IMR-90 (cell line): ENCODE measurements around the gene ATP11A. TPM values are rescaled to one million over a fixed set of nuclear protein-coding genes. Genes with fewer than 3 reads are reported as not detected.

Source experiments
- ATAC-seq: fragments of 200-7000 bp; cut with Tn5 transposase; 2 replicates; pipeline ENCODE4 v1.9.1; 2020; ENCODE audit warnings: low read depth, mild to moderate bottlenecking, moderate library complexity
- BruUV-seq: library from RNA; stranded (reverse); fragments of 400-500 nt; replicated peaks from 2 replicates; lab custom pipeline; 2021; lab: Mats Ljungman, UMichigan
- CTCF ChIA-PET: fragments of 300-600 bp; formaldehyde crosslinking; extraction: SDS; loops from one replicate; lab custom pipeline; 2021; ENCODE audit warnings: antibody characterized with exemption; lab: Yijun Ruan, JAX
- POLR2A ChIA-PET: fragments of 300-600 bp; sonication (Branson Sonifier 250); formaldehyde crosslinking; loops from one replicate; lab custom pipeline; 2022; ENCODE audit warnings: antibody characterized with exemption; ENCODE audit not compliant: unreplicated experiment; lab: Charles Lee
- DNase-seq: peaks from one replicate; pipeline ENCODE4 v3.0.0; 2013
- H2AFZ ChIP-seq: replicated peaks from 2 replicates; pipeline ENCODE3; 2013; ENCODE audit warnings: low read length, mild to moderate bottlenecking; ENCODE audit not compliant: poor library complexity
- H2AK5ac ChIP-seq: 2 replicates; pipeline ENCODE4 v1.6.1; 2013; ENCODE audit warnings: low read depth, low read length, inconsistent platforms
- H2AK9ac ChIP-seq: replicated peaks from 2 replicates; pipeline ENCODE3; 2013; ENCODE audit warnings: mild to moderate bottlenecking, low read depth, low read length, moderate library complexity; ENCODE audit not compliant: poor library complexity
- H2BK120ac ChIP-seq: 2 replicates; pipeline ENCODE4 v1.6.1; 2013; ENCODE audit warnings: low read depth, low read length, inconsistent platforms
- H2BK15ac ChIP-seq: 3 replicates; pipeline ENCODE4 v1.6.1; 2013; ENCODE audit warnings: low read depth, low read length, inconsistent platforms
- H2BK20ac ChIP-seq: 2 replicates; pipeline ENCODE4 v1.6.1; 2013; ENCODE audit warnings: low read depth, mild to moderate bottlenecking, inconsistent platforms, low read length, moderate library complexity
- H2BK5ac ChIP-seq: 2 replicates; pipeline ENCODE4 v1.6.1; 2013; ENCODE audit warnings: mild to moderate bottlenecking, low read depth, low read length, inconsistent platforms; ENCODE audit not compliant: poor library complexity, severe bottlenecking
- H3K14ac ChIP-seq: replicated peaks from 2 replicates; pipeline ENCODE4 v1.6.1; 2013; ENCODE audit warnings: low read depth, low read length, inconsistent platforms
- H3K18ac ChIP-seq: 2 replicates; pipeline ENCODE4 v1.6.1; 2013; ENCODE audit warnings: low read depth, low read length, control low read depth
- H3K23ac ChIP-seq: 2 replicates; pipeline ENCODE4 v1.6.1; 2013; ENCODE audit warnings: low read depth, low read length, inconsistent platforms
- H3K27ac ChIP-seq: 2 replicates; pipeline ENCODE4 v1.5.1; 2013; ENCODE audit warnings: mild to moderate bottlenecking, control low read depth, low read length; ENCODE audit not compliant: insufficient read depth
- H3K27me3 ChIP-seq: 2 replicates; pipeline ENCODE4 v1.6.1; 2013; ENCODE audit warnings: low read length; ENCODE audit not compliant: control insufficient read depth, insufficient read depth
- H3K36me3 ChIP-seq: 2 replicates; pipeline ENCODE4 v1.6.1; 2013; ENCODE audit warnings: low read length, mixed read lengths; ENCODE audit not compliant: control insufficient read depth, insufficient read depth
- H3K4ac ChIP-seq: 2 replicates; pipeline ENCODE4 v1.6.1; 2013; ENCODE audit warnings: low read depth, low read length, inconsistent platforms
- H3K4me1 ChIP-seq: 2 replicates; pipeline ENCODE4 v1.6.1; 2013; ENCODE audit warnings: low read length, mixed read lengths; ENCODE audit not compliant: control insufficient read depth, insufficient read depth
- H3K4me2 ChIP-seq: 2 replicates; pipeline ENCODE4 v1.6.1; 2013; ENCODE audit warnings: low read depth, mild to moderate bottlenecking, control low read depth, low read length, moderate library complexity
- H3K4me3 ChIP-seq: 2 replicates; pipeline ENCODE4 v1.5.1; 2013; ENCODE audit warnings: low read depth, mild to moderate bottlenecking, control low read depth, low read length, moderate library complexity; ENCODE audit not compliant: insufficient read depth
- H3K56ac ChIP-seq: 2 replicates; pipeline ENCODE4 v1.6.1; 2013; ENCODE audit warnings: low read length, inconsistent platforms; ENCODE audit not compliant: insufficient read depth; ENCODE audit errors: extremely low read depth
- H3K79me1 ChIP-seq, 2 experiments: 2 replicates each; pipeline ENCODE4 v1.6.1; 2013; ENCODE audit warnings: low read length in 2 of 2, inconsistent platforms in 1 of 2, low read depth in 1 of 2
- H3K9ac ChIP-seq: 2 replicates; pipeline ENCODE4 v1.6.1; 2013; ENCODE audit warnings: low read depth, low read length, control low read depth
- H3K9me1 ChIP-seq: 2 replicates; pipeline ENCODE4 v1.6.1; 2013; ENCODE audit warnings: low read length, inconsistent platforms; ENCODE audit not compliant: insufficient read depth
- H3K9me3 ChIP-seq: 2 replicates; pipeline ENCODE4 v1.6.1; 2013; ENCODE audit warnings: low read length; ENCODE audit not compliant: control insufficient read depth, insufficient read depth
- H4K20me1 ChIP-seq: 2 replicates; pipeline ENCODE4 v1.6.1; 2013; ENCODE audit warnings: low read length, inconsistent platforms; ENCODE audit not compliant: insufficient read depth
- H4K5ac ChIP-seq: 2 replicates; pipeline ENCODE4 v1.6.1; 2013; ENCODE audit warnings: mild to moderate bottlenecking, low read depth, low read length, control low read depth
- H4K8ac ChIP-seq, 2 experiments: 2 replicates each; pipeline ENCODE4 v1.6.1; 2013; ENCODE audit warnings: low read depth in 2 of 2, low read length in 2 of 2, control low read depth in 1 of 2, inconsistent platforms in 1 of 2
- H4K91ac ChIP-seq: 2 replicates; pipeline ENCODE4 v1.6.1; 2013; ENCODE audit warnings: low read depth, low read length, inconsistent platforms; ENCODE audit not compliant: insufficient read depth
- BHLHE40 ChIP-seq: fragments of 150-350 bp; IDR thresholded peaks from 2 replicates; pipeline ENCODE4 v1.6.1; 2016; ENCODE audit warnings: mild to moderate bottlenecking, low read depth, low read length
- CEBPB ChIP-seq: IDR thresholded peaks from 2 replicates; pipeline ENCODE4 v1.6.1; 2012; ENCODE audit warnings: low read depth, low read length, improper control_type of control experiment
- CHD1 ChIP-seq: IDR thresholded peaks from 2 replicates; pipeline ENCODE4 v1.6.1; 2012; ENCODE audit warnings: low read depth, low read length, improper control_type of control experiment
- FOS ChIP-seq: fragments of 150-350 bp; IDR thresholded peaks from 2 replicates; pipeline ENCODE4 v1.6.1; 2016; ENCODE audit warnings: low read depth, low read length
- MXI1 ChIP-seq: IDR thresholded peaks from 2 replicates; pipeline ENCODE4 v1.6.1; 2012; ENCODE audit warnings: low read depth, mild to moderate bottlenecking, low read length, moderate library complexity, borderline replicate concordance
- POLR2A ChIP-seq: IDR thresholded peaks from 2 replicates; pipeline ENCODE4 v1.6.1; 2012; ENCODE audit warnings: mild to moderate bottlenecking, low read depth, low read length
- RFX5 ChIP-seq: IDR thresholded peaks from 2 replicates; pipeline ENCODE4 v1.8.0; 2012; ENCODE audit warnings: low read depth, mild to moderate bottlenecking, low read length, moderate library complexity
- SMC3 ChIP-seq: fragments of 150-350 bp; IDR thresholded peaks from 2 replicates; pipeline ENCODE4 v1.6.1; 2016; ENCODE audit warnings: low read depth, mild to moderate bottlenecking, antibody characterized with exemption, low read length, moderate library complexity
- WGBS, 2 experiments: methylation state at CpG; one replicate each; pipeline versions ENCODE4 v1.1.5 to v1.1.7; 2013; ENCODE audit warnings: missing lambda C conversion rate in 2 of 2; ENCODE audit not compliant: insufficient read length in 1 of 2; ENCODE audit errors: extremely low coverage in 2 of 2; 5-methylcytosine and 5-hydroxymethylcytosine counted together
- dilution Hi-C: fragments of 300-500 bp; cut with HindIII; formaldehyde crosslinking; loops from one replicate; pipeline ENCODE4 v1.14.3; 2018; ENCODE audit warnings: low sequenced_read_pairs; ENCODE audit not compliant: unreplicated experiment
- in situ Hi-C: fragments of 300-500 bp; cut with MboI; formaldehyde crosslinking; loops from 3 replicates; pipeline ENCODE4 v1.14.3; 2019; ENCODE audit warnings: low sequenced_read_pairs, inconsistent platforms, mixed read lengths
- intact Hi-C: fragments of 100-400 bp; cut with micrococcal nuclease; formaldehyde crosslinking; loops from 2 replicates; pipeline ENCODE4 v1.10.0; 2022
- polyA plus RNA-seq, 3 experiments: library from polyadenylated mRNA; depleted of rRNA; stranded (reverse); fragments of >200 nt; gene quantifications; 2 replicates each; pipeline ENCODE4 v1.2.3, GENCODE V29; 2012; ENCODE audit warnings: low replicate concordance in 1 of 3
- total RNA-seq: library from RNA; depleted of rRNA; stranded (reverse); fragments of >200 nt; gene quantifications from 2 replicates; pipeline ENCODE4 v1.2.3, GENCODE V29; 2012
- TF ChIP-seq, protein P1 (sequence below): fragments of 150-350 bp; IDR thresholded peaks from 2 replicates; pipeline ENCODE4 v1.6.1; 2016; ENCODE audit warnings: low read depth, mild to moderate bottlenecking, low read length, moderate library complexity, borderline replicate concordance
- TF ChIP-seq, protein P2 (sequence below): fragments of 150-350 bp; IDR thresholded peaks from 2 replicates; pipeline ENCODE4 v1.6.1; 2017; ENCODE audit warnings: mild to moderate bottlenecking, antibody characterized with exemption, low read length, low read depth
- TF ChIP-seq, protein P3 (sequence below): conservative IDR thresholded peaks from 2 replicates; pipeline ENCODE4 v1.5.1; 2012; ENCODE audit warnings: mild to moderate bottlenecking, low read depth, low read length, improper control_type of control experiment

The ATP11A gene
- total and polyA plus RNA-seq, 2 of the 4 experiments (the other 2 are of a cell fraction) = 8.4 to 12.0 TPM

DNA sequence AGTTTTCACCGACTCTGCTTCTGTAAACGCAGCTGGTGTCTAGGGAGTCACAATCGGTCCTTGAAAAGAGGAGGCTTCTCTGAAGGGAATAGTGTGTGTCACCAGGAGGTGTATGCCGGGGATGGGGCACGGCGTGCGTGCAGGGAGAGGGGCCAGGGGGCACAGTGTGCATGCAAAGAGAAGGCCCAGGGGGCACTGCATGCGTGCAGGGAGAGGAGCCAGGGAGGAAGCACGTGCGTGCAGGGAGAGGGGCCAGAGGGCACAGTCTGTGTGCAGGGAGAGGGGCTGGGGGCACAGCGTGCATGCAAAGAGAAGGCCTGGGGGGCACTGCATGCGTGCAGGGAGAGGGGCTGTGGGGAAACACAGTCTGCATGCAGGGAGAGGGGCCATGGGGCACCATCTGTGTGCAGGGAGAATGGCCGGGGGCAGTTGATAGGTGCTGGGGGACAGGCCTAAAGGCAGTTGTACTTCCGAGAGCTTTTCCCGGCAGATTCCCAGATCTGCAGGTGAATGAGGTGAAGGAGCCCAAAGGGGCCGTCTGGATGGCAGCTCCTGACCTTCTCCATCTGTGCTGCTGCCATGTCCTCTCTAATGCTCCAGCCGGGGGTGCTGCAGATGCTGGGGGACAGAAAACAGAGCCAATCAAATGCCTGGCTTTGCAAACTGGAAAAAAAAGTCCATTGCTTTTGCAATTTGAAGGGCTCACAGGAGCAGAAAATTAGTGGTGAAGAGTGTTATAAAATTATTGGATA, 36.4 kb downstream of the ATP11A start (continued):
- TF ChIP-seq, protein P1, sequence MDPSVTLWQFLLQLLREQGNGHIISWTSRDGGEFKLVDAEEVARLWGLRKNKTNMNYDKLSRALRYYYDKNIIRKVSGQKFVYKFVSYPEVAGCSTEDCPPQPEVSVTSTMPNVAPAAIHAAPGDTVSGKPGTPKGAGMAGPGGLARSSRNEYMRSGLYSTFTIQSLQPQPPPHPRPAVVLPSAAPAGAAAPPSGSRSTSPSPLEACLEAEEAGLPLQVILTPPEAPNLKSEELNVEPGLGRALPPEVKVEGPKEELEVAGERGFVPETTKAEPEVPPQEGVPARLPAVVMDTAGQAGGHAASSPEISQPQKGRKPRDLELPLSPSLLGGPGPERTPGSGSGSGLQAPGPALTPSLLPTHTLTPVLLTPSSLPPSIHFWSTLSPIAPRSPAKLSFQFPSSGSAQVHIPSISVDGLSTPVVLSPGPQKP = no peak

DNA sequence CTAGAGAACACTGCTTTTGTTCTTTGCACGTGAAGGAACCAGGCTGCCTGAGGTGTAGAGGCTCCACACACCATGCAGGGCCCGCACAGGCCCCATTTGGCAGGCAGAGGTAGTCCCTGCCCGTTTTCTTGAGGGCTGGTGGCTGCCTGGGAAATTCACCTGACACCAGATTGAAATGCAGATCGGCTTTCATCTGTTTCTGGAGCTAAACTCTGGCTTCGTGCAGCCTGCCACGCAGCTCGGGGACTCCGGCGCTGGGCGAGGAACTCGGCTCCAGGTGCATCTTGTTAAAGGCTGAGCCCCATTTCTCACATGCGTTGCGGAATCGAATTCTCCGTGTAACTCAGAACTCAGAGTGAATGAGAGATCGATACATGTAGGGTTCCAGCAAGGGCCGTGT, 37.7 kb downstream of the ATP11A start:
- H2BK120ac ChIP-seq = no peak overlapping the region
- no peak overlapping the region for H3K14ac ChIP-seq
- H3K56ac ChIP-seq = no peak overlapping the region
- peaks cover 14% of the 10 kb centered on the region; the same call in 1 of the 2 replicates for H4K20me1 ChIP-seq
- peaks cover 19% of the 10 kb centered on the region for H3K4me1 ChIP-seq
- no peak overlapping the region for H4K91ac ChIP-seq
- intact Hi-C loops = no loop called here
- H2AFZ ChIP-seq = no peak overlapping the region
- H2BK20ac ChIP-seq = no peak overlapping the region
- no peak overlapping the region for H2AK5ac ChIP-seq
- ATAC-seq = no peak
- no peak overlapping the region for H2BK15ac ChIP-seq
- POLR2A ChIA-PET = no interaction called here
- H3K9me3 ChIP-seq = no peaks in the 10 kb centered on the region
- H3K4me2 ChIP-seq = no peak overlapping the region
- H4K8ac ChIP-seq = no peak overlapping the region
- H3K79me1 ChIP-seq = peaks cover 25 to 37% of the 10 kb centered on the region in 2 experiments
- no peak overlapping the region for H3K9ac ChIP-seq
- 96% methylated on average over 15 of the region's 17 CpGs; no CpG with 5 or more reads in 1 of the 2 experiments for WGBS, 2 experiments
- H3K23ac ChIP-seq = no peak overlapping the region
- no peaks in the 10 kb centered on the region for H3K27me3 ChIP-seq
- H3K18ac ChIP-seq = no peak overlapping the region
- no peak overlapping the region for H2AK9ac ChIP-seq
- in situ Hi-C loops = no loop called here
- H2BK5ac ChIP-seq = no peak overlapping the region
- H3K4ac ChIP-seq = no peak overlapping the region
- no peaks in the 10 kb centered on the region for H3K36me3 ChIP-seq
- no TSS peak for BruUV-seq
- H3K27ac ChIP-seq = no peak overlapping the region
- dilution Hi-C loops = no loop called here
- H3K4me3 ChIP-seq = no peak overlapping the region
- CTCF ChIA-PET = no interaction called here
- H4K5ac ChIP-seq = no peak overlapping the region
- peaks cover 21% of the 10 kb centered on the region for H3K9me1 ChIP-seq
- DNase-seq = no peak
- TF ChIP-seq SMC3 = no peak
- TF ChIP-seq FOS = no peak
- no peak for TF ChIP-seq RFX5
- TF ChIP-seq POLR2A = no peak
- TF ChIP-seq, protein P2, sequence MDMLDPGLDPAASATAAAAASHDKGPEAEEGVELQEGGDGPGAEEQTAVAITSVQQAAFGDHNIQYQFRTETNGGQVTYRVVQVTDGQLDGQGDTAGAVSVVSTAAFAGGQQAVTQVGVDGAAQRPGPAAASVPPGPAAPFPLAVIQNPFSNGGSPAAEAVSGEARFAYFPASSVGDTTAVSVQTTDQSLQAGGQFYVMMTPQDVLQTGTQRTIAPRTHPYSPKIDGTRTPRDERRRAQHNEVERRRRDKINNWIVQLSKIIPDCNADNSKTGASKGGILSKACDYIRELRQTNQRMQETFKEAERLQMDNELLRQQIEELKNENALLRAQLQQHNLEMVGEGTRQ = no peak
- no peak for TF ChIP-seq CHD1
- TF ChIP-seq, protein P3, sequence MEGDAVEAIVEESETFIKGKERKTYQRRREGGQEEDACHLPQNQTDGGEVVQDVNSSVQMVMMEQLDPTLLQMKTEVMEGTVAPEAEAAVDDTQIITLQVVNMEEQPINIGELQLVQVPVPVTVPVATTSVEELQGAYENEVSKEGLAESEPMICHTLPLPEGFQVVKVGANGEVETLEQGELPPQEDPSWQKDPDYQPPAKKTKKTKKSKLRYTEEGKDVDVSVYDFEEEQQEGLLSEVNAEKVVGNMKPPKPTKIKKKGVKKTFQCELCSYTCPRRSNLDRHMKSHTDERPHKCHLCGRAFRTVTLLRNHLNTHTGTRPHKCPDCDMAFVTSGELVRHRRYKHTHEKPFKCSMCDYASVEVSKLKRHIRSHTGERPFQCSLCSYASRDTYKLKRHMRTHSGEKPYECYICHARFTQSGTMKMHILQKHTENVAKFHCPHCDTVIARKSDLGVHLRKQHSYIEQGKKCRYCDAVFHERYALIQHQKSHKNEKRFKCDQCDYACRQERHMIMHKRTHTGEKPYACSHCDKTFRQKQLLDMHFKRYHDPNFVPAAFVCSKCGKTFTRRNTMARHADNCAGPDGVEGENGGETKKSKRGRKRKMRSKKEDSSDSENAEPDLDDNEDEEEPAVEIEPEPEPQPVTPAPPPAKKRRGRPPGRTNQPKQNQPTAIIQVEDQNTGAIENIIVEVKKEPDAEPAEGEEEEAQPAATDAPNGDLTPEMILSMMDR = no peak
- TF ChIP-seq MXI1 = no peak
- TF ChIP-seq, protein P1 = no peak
- no peak for TF ChIP-seq CEBPB
- no peak for TF ChIP-seq BHLHE40
